Heart right ventricle (tissue), 16 donors: ENCODE measurements around the gene GNG13. TPM values are rescaled to one million over a fixed set of nuclear protein-coding genes. Genes with fewer than 3 reads are reported as not detected.

Experiments used
- ATAC-seq, 8 donors: fragments of 200-7000 bp; cut with Tn5 transposase; one replicate each; pipeline ENCODE4 v1.9.1; 2020; ENCODE audit warnings: mild to moderate bottlenecking in 8 of 8, moderate library complexity in 8 of 8, moderate number of reproducible peaks in 1 of 8
- DNase-seq, 2 donors: peaks; one replicate each; pipeline ENCODE4 v3.0.0-alpha.2; 2020
- H3K27ac ChIP-seq, 10 donors: fragments of 200-600 bp; sonication (generic) in 2 of 10; one replicate each; pipeline versions ENCODE4 v1.5.0 to v1.8.0; 2020 to 2022; ENCODE audit warnings: mild to moderate bottlenecking in 3 of 10
- H3K27me3 ChIP-seq, 7 donors: fragments of 200-600 bp; one replicate each; pipeline ENCODE4 v1.8.0; 2021 to 2022; ENCODE audit warnings: mild to moderate bottlenecking in 2 of 7
- H3K36me3 ChIP-seq, 9 donors: fragments of 200-600 bp; sonication (generic) in 1 of 9; one replicate each; pipeline versions ENCODE4 v1.5.0 to v1.8.0; 2020 to 2022; ENCODE audit warnings: mild to moderate bottlenecking in 2 of 9
- H3K4me1 ChIP-seq, 9 donors: fragments of 200-600 bp; sonication (generic) in 1 of 9; one replicate each; pipeline versions ENCODE4 v1.5.0 to v1.8.0; 2020 to 2022; ENCODE audit warnings: mild to moderate bottlenecking in 4 of 9
- H3K4me3 ChIP-seq, 10 donors: fragments of 200-600 bp; sonication (generic) in 2 of 10; one replicate each; pipeline versions ENCODE4 v1.5.0 to v1.8.0; 2020 to 2022; ENCODE audit warnings: mild to moderate bottlenecking in 7 of 10, moderate library complexity in 2 of 10
- H3K9me3 ChIP-seq, 11 donors: fragments of 200-600 bp in 10 of 11; sonication (generic) in 2 of 11; one replicate each; pipeline versions ENCODE4 v1.5.0 to v1.8.0; 2013 to 2022; ENCODE audit warnings: mild to moderate bottlenecking in 2 of 11, control low read depth in 1 of 11, moderate library complexity in 1 of 11
- WGBS, 2 donors: extraction: QIAGEN DNeasy Blood & Tissue Kit; methylation state at CpG; one replicate each; pipeline ENCODE4 v1.1.7; 2013; ENCODE audit warnings: inconsistent platforms in 1 of 2; 5-methylcytosine and 5-hydroxymethylcytosine counted together
- intact Hi-C, 10 donors: fragments of 100-400 bp; cut with DNase I; formaldehyde crosslinking; loops; one replicate each; pipeline versions ENCODE4 v1.11.1 to v1.14.2; 2022
- polyA plus RNA-seq, 2 donors: library from polyadenylated mRNA; stranded (reverse); fragments of 200-250 nt; gene quantifications; one replicate each; pipeline ENCODE4 v1.2.3, GENCODE V29; 2013
- total RNA-seq, 10 donors: library from RNA; stranded (reverse); fragmentation: NEBNext Ultra II Directional in 3 of 10; extraction: Animal tissue kit (Norgen Biotek cat#: 25700) in 3 of 10; gene quantifications; one replicate each; pipeline versions ENCODE4 v1.2.1 to v1.2.4, GENCODE V29; 2021 to 2023
- TF ChIP-seq, protein P1 (sequence below), 9 donors: fragments of 200-600 bp; sonication (generic) in 2 of 9; IDR thresholded peaks; one replicate each; pipeline versions ENCODE4 v1.5.0 to v1.8.0; 2021 to 2022; ENCODE audit warnings: antibody characterized with exemption in 9 of 9, mild to moderate bottlenecking in 5 of 9, moderate library complexity in 1 of 9
- donor health status: Arrhythmogenic right ventricular cardiomyopathy.
- donor health status: ischemic (EF 13 %, LVEDD 7.1; RV severe dilation, severe dysfunction).
- donor health status: healthy with polysubstance abuse.
- donor health status: DM: no; HTN: yes; CAD: no.
- donor health status: DM: no; HTN: no; CAD: no.
- donor health status: ischemic (EF 25% LVEDD 6.9; RV normal size, moderate dysfunction).
- donor health status: ischemic (EF 25% LVEDD 5.7; RV mildly dilated, moderate dysfunction).
- donor health status: healthy.
- donor health status: DM: yes; HTN: yes; CAD: no.
- donor health status: Ischemic cardiomyopathy.
- donor health status: ischemic (EF 35%, LVEDD 5.7; RV mildly dilated, moderate dysfunction).
- donor health status: nonischemic (EF 11% LVEDD 7.7; RV severe dilation, severe dysfunction).
- donor health status: DM: yes; HTN: yes; CAD: no.
- donor health status: PGD.
- donor health status: ischemic (EF 29% LVEDD 5.4; RV normal size, mild dysfunction).
- donor health status: nonischemic (EF 23%, LVEDD 6.1; RV moderate dilation, normal function).

The GNG13 gene
- total and polyA plus RNA-seq, 12 donors: not detected

DNA sequence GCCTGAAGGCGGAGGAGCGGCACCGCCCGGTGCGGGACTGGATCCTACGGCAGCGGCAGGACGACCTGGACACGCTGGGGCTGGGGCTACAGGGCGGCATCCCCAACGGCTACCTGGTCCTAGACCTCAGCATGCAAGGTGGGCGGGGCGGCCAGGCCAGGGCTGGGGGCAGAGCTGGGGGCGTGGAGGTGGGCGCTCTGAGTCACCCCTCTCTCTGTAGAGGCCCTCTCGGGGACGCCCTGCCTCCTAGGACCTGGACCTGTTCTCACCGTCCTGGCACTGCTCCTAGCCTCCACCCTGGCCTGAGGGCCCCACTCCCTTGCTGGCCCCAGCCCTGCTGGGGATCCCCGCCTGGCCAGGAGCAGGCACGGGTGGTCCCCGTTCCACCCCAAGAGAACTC lies 32.1 kb downstream of the GNG13 start:
- TF ChIP-seq, protein P1, sequence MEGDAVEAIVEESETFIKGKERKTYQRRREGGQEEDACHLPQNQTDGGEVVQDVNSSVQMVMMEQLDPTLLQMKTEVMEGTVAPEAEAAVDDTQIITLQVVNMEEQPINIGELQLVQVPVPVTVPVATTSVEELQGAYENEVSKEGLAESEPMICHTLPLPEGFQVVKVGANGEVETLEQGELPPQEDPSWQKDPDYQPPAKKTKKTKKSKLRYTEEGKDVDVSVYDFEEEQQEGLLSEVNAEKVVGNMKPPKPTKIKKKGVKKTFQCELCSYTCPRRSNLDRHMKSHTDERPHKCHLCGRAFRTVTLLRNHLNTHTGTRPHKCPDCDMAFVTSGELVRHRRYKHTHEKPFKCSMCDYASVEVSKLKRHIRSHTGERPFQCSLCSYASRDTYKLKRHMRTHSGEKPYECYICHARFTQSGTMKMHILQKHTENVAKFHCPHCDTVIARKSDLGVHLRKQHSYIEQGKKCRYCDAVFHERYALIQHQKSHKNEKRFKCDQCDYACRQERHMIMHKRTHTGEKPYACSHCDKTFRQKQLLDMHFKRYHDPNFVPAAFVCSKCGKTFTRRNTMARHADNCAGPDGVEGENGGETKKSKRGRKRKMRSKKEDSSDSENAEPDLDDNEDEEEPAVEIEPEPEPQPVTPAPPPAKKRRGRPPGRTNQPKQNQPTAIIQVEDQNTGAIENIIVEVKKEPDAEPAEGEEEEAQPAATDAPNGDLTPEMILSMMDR (IDR thresholded peaks at IDR 0.05): no peak

DNA sequence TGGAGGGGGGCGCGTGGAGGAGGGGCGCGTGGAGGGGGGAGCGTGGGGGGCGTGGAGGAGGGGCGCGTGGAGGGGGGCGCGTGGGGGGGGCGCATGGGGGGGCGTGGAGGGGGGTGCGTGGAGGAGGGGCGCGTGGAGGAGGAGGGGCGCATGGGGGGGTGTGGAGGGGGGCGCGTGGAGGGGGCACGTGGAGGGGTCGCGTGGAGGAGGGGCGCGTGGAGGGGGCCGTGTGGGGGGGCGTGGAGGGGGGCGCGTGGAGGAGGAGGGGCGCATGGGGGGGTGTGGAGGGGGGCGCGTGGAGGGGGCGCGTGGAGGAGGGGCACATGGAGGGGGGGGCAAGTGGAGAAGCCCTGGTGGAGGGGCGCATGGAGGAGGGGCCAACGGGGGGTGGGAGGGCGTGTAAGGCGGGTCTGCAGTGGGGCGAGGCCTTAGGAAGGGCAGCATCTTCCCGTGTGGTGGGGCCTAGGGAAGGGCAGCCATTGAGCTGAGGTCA lies 32.7 kb downstream of the GNG13 start:
- TF ChIP-seq, protein P1 (IDR thresholded peaks at IDR 0.05): no peak
- Histone ChIP-seq H3K9me3 (no peaks in the 10 kb centered on the region), H3K4me3 (no peak overlapping the region), H3K27ac (no peak overlapping the region), H3K27me3 (peaks cover 0 to 12% (median 5%) of the 10 kb centered on the region in 7 donors), H3K4me1 (no peaks in the 10 kb centered on the region), H3K36me3 (no peaks in the 10 kb centered on the region)
- 41 to 75% methylated on average over 6 to 21 of the region's 38 CpGs for WGBS, 2 donors
- no peak for DNase-seq
- intact Hi-C loops: no loop called here
- ATAC-seq: no peak

More for the DNA sequence above, 32.1 kb downstream of the GNG13 start:
- peaks cover 0 to 9% (median 0%) of the 10 kb centered on the region in 7 donors for H3K27me3 ChIP-seq
- intact Hi-C loops: no loop called here
- no peak for ATAC-seq
- no peak for DNase-seq
- no peaks in the 10 kb centered on the region for H3K9me3 ChIP-seq
- no peaks in the 10 kb centered on the region for H3K4me1 ChIP-seq
- H3K36me3 ChIP-seq: no peaks in the 10 kb centered on the region
- no peak overlapping the region for H3K4me3 ChIP-seq
- no peak overlapping the region for H3K27ac ChIP-seq
- 67 to 77% methylated on average over 20 to 21 of the region's 21 CpGs for WGBS, 2 donors

DNA sequence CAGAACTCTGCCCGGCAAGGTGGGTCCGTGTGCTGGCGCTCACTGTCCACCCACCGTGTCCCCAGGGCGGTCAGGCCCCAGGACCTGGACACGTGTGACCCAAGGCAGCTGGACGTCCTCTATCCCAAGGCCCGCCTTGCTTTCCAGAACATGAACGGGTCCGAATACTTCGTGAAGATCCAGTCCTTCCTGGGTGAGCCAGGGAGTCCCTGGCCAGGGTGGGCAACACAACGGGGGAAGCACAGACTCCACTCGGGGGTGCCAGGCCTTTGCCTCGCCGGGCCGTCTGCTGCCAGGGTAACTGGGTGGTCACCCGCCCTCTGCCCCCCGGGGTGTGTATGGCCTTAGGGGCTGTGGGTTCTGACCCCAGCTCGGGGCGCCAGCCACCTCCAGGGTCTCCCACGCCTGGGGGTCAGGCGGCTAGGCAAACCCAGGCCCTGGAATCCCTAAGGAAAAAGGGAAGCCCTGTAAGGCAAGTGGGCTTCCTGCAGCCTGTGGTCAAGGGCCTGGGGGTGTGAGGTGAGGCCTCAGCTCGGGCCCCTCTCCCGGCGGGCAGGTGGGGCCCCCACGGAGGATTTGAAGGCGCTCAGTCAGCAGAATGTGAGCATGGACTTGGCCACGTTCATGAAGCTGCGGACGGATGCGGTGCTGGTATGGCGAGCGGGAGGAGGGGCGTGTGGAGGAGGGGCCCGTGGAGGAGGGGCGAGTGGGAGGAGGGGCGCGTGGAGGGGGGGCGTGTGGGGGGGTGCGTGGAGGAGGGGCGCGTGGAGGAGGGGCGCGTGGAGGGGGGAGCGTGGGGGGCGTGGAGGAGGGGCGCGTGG lies 33.5 kb downstream of the GNG13 start:
- TF ChIP-seq, protein P1 (IDR thresholded peaks at IDR 0.05): no peak
- intact Hi-C loops: no loop called here
- Histone ChIP-seq H3K4me3 (no peak overlapping the region), H3K27me3 (peaks cover 5 to 19% (median 10%) of the 10 kb centered on the region in 7 donors), H3K36me3 (no peaks in the 10 kb centered on the region), H3K27ac (no peak overlapping the region), H3K9me3 (no peaks in the 10 kb centered on the region), H3K4me1 (no peaks in the 10 kb centered on the region)
- ATAC-seq: no peak
- no peak for DNase-seq
- WGBS, 2 donors: 74 to 75% methylated on average over 35 to 39 of the region's 48 CpGs

DNA sequence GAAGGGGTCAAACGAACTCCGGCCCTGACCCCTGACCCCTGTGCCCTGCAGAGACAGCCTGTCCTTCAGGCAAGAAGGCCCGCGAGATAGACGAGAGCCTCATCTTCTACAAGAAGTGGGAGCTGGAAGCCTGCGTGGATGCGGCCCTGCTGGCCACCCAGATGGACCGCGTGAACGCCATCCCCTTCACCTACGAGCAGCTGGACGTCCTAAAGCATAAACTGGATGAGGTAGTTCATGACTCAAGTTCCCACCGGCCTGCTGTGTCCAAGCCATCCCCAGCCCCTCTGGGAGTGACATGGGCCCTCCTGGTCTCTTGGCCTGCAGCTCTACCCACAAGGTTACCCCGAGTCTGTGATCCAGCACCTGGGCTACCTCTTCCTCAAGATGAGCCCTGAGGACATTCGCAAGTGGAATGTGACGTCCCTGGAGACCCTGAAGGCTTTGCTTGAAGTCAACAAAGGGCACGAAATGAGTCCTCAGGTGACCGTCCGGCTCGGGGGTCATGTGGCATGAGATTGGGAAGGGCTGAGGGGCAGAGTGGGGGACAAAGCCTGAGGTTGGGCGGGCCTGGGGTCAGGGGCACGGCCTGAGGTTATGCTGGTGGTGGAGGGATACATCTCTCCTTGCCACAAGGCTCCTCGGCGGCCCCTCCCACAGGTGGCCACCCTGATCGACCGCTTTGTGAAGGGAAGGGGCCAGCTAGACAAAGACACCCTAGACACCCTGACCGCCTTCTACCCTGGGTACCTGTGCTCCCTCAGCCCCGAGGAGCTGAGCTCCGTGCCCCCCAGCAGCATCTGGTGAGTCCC lies 34.3 kb downstream of the GNG13 start:
- H3K27ac ChIP-seq: no peak overlapping the region
- no peaks in the 10 kb centered on the region for H3K9me3 ChIP-seq
- ATAC-seq (no peak), DNase-seq (no peak)
- peaks cover 7 to 27% (median 11%) of the 10 kb centered on the region in 7 donors for H3K27me3 ChIP-seq
- WGBS, 2 donors: 86 to 90% methylated on average over 29 of the region's 29 CpGs
- TF ChIP-seq, protein P1 (IDR thresholded peaks at IDR 0.05): no peak
- no peak overlapping the region for H3K4me3 ChIP-seq
- intact Hi-C loops: no loop called here
- no peaks in the 10 kb centered on the region for H3K4me1 ChIP-seq
- no peaks in the 10 kb centered on the region for H3K36me3 ChIP-seq
